Activated naive CD8-positive, alpha-beta T cell (primary cell): ENCODE data around the gene ANO1.
A peak's percentile ranks its signal among the peaks of the same experiment; 100 is the strongest.
"Not testable (repeated sequence)": the region's sequence is repeated elsewhere in the genome, so short reads cannot be mapped to it uniquely, and the experiment has no call there.

ENCODE experiments used
- H3K27ac Mint-ChIP-seq: one replicate; pipeline ENCODE4 v1.8.0; 2021; ENCODE audit warnings: mixed read lengths
- H3K27me3 Mint-ChIP-seq: one replicate; pipeline ENCODE4 v1.8.0; 2021; ENCODE audit warnings: mixed read lengths
- H3K36me3 Mint-ChIP-seq: one replicate; pipeline ENCODE4 v1.8.0; 2021; ENCODE audit warnings: mixed read lengths
- H3K4me1 Mint-ChIP-seq: one replicate; pipeline ENCODE4 v1.8.0; 2021; ENCODE audit warnings: low read depth, mixed read lengths
- H3K4me3 Mint-ChIP-seq: one replicate; pipeline ENCODE4 v1.8.0; 2021; ENCODE audit warnings: mild to moderate bottlenecking, mixed read lengths
- H3K9me3 Mint-ChIP-seq: one replicate; pipeline ENCODE4 v1.8.0; 2021; ENCODE audit warnings: low read depth, mixed read lengths

ANO1 gene

GRCh38 chr11:70206226-70206981 is 128.3 kb downstream of the ANO1 start:
- H3K9me3 Mint-ChIP-seq, result no peaks in the 10 kb centered on the region
- peak overlapping the region; percentile 97 for H3K4me3 Mint-ChIP-seq
- no peaks in the 10 kb centered on the region for H3K27me3 Mint-ChIP-seq
- peaks cover 59% of the 10 kb centered on the region for H3K4me1 Mint-ChIP-seq
- peaks cover 6% of the 10 kb centered on the region for H3K36me3 Mint-ChIP-seq
- peak overlapping the region; percentile 97 for H3K27ac Mint-ChIP-seq

DNA sequence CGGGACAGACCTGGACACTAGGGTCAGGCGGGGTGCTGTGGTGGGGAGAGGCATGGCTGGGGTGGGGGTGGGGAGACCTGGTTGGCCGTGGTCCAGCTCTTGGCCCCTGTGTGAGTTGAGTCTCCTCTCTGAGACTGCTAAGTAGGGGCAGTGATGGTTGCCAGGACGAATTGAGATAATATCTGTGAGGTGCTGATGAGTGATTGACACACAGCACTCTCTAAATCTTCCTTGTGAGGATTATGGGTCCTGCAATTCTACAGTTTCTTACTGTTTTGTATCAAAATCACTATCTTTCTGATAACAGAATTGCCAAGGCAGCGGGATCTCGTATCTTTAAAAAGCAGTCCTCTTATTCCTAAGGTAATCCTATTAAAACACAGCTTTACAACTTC is 128.9 kb downstream of the ANO1 start:
- Mint-ChIP-seq H3K9me3 (no peaks in the 10 kb centered on the region), H3K27me3 (no peaks in the 10 kb centered on the region), H3K4me1 (peaks cover 59% of the 10 kb centered on the region), H3K36me3 (peaks cover 6% of the 10 kb centered on the region), H3K27ac (no peak overlapping the region), H3K4me3 (no peak overlapping the region)

DNA sequence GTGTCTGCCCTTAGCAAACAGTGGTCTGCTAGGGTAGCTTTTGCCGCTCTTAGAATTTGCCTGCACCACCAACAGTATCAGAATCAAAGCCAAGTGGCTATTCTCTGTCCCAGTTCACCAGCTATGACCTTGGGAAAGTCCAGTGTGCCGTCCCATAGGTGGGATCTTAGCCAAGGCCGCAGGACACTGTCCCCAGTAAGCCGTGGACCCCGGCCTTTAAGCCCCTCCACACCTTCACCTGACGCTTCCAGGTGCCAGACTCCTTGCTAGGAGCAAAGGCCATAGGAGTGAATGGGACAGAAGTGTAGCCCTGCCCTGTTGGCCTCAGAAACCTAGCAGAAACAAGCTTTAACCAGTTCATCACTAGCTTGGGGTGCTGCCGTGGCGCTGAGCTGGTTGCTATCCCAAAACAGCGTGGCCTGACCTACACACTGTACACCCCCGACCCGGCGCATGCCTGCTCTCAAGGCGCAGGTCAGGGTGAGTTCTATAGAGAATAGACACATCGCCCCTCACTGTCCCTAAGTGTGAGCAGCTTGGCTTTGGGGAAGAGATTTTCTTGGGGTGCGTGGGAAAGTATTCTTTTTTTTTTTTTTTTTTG is 129.5 kb downstream of the ANO1 start:
- H3K9me3 Mint-ChIP-seq, result no peaks in the 10 kb centered on the region
- no peak overlapping the region for H3K4me3 Mint-ChIP-seq
- no peak overlapping the region for H3K27ac Mint-ChIP-seq
- peaks cover 6% of the 10 kb centered on the region for H3K36me3 Mint-ChIP-seq
- H3K4me1 Mint-ChIP-seq, result peaks cover 57% of the 10 kb centered on the region
- no peaks in the 10 kb centered on the region for H3K27me3 Mint-ChIP-seq

GRCh38 chr11:70209391-70209912 is 131.3 kb downstream of the ANO1 start:
- H3K27me3 Mint-ChIP-seq, result no peaks in the 10 kb centered on the region
- peak overlapping the region; percentile 48 for H3K27ac Mint-ChIP-seq
- peaks cover 52% of the 10 kb centered on the region for H3K4me1 Mint-ChIP-seq
- H3K36me3 Mint-ChIP-seq, result peaks cover 3% of the 10 kb centered on the region
- H3K9me3 Mint-ChIP-seq, result no peaks in the 10 kb centered on the region
- no peak overlapping the region for H3K4me3 Mint-ChIP-seq

DNA sequence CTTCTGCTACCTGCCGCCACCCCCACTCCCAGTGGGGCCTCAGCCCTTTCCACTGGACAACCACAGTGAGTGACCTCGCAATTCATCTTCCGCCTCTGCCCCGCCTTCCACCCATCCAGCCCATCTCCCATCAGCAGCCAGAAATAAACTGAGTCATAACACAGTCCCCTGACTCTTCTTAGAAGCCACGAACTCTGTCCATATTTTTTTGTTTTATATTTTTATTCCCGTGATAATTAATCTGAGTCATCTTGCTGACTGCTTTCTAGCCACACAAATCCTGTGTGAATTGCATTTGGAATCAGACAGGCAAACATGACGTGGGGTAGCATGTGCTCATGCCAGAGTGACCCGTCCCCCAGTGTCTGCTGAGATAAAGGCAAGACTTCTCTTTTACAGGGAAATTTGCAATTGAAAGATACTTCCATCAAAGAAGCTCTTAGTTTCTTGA is 132.0 kb downstream of the ANO1 start:
- no peaks in the 10 kb centered on the region for H3K9me3 Mint-ChIP-seq
- no peak overlapping the region for H3K4me3 Mint-ChIP-seq
- no peaks in the 10 kb centered on the region for H3K27me3 Mint-ChIP-seq
- no peaks in the 10 kb centered on the region for H3K36me3 Mint-ChIP-seq
- peaks cover 46% of the 10 kb centered on the region for H3K4me1 Mint-ChIP-seq
- peak overlapping the region; percentile 86 for H3K27ac Mint-ChIP-seq

DNA sequence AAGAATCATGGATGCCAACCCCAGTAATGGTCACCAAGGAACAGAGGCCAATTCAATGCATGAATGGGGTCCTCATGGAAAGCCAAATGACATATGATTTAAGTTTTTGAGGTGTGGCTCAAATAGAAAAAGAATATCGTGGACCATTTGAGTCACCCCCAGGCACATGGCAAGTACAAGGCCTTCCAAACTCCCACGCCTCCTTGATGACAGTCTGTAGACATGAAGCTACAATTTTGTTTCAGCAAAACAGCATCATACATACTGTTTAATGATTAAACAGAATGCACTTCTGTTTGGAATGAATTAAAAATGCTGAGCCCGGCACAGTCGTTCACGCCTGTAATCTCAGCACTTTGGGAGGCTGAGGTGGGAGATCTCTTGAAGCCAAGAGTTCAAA is 132.4 kb downstream of the ANO1 start:
- Mint-ChIP-seq H3K9me3 (no peaks in the 10 kb centered on the region), H3K27ac (peak overlapping the region; percentile 86), H3K4me3 (no peak overlapping the region), H3K27me3 (no peaks in the 10 kb centered on the region), H3K36me3 (no peaks in the 10 kb centered on the region), H3K4me1 (peaks cover 41% of the 10 kb centered on the region)

DNA sequence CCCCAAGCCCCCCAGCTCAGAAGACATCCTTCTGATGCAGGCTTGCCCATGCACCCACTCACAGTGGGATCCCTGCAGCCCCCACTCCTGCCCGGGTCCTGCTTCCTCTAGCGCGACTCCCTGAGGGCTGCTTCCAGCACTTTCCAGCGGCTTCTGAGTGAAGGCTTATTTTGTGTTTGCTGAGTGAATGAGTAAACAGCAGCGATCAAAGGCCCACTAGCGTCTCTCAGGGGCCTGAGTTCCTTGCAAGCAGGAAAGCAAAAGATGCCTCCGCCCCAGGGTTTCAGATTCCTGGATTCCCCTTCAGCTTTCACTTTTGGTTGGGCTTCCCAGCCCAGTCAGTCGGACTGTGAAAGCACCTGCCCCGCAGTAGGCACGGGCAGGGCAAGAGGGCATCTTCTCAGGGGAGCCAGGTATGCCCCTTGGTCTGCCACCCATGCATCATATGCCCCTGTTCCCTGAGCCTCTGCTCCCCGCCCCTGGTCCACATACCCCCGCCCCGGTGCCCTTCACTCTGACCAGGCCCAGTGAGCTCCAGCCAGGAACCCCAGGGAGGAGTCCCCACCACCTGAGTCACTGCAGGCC is 134.2 kb downstream of the ANO1 start:
- Mint-ChIP-seq H3K4me3 (no peak overlapping the region), H3K27ac (no peak overlapping the region), H3K4me1 (peaks cover 26% of the 10 kb centered on the region), H3K27me3 (no peaks in the 10 kb centered on the region), H3K36me3 (no peaks in the 10 kb centered on the region), H3K9me3 (no peaks in the 10 kb centered on the region)

DNA sequence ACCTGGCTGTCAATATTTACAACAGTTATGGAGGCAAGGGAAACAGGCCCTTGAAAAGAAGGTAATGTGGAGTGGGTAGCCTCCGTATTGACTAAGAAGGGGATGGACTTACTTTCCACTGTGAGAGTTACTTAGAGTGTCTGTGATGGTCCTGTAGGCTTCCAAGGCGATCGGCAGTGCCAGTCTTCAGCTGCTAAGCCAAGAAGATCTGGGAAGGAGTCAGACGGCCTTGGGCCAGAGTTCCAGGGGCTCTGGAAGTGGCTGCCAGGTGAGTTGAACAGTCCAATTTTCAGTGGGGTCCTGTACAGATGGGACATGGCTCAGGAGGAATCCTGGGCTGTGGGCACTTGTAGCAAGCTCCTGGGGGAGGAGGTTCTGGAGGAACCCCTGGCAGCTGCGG is 139.3 kb downstream of the ANO1 start:
- H3K4me1 Mint-ChIP-seq, result not testable (repeated sequence)

GRCh38 chr11:70218076-70218475 is 140.0 kb downstream of the ANO1 start:
- not testable (repeated sequence) for H3K9me3 Mint-ChIP-seq, H3K27ac Mint-ChIP-seq, H3K36me3 Mint-ChIP-seq, H3K4me3 Mint-ChIP-seq, H3K27me3 Mint-ChIP-seq, H3K4me1 Mint-ChIP-seq

More for the DNA sequence above, 139.3 kb downstream of the ANO1 start:
- not testable (repeated sequence) for H3K36me3 Mint-ChIP-seq, H3K27me3 Mint-ChIP-seq, H3K4me3 Mint-ChIP-seq, H3K27ac Mint-ChIP-seq, H3K9me3 Mint-ChIP-seq

- no peaks in the 10 kb centered on the region for H3K36me3 Mint-ChIP-seq
- no peak overlapping the region for H3K27ac Mint-ChIP-seq
- H3K9me3 Mint-ChIP-seq, result no peaks in the 10 kb centered on the region
- peaks cover 9% of the 10 kb centered on the region for H3K27me3 Mint-ChIP-seq
- no peaks in the 10 kb centered on the region for H3K4me1 Mint-ChIP-seq
- H3K4me3 Mint-ChIP-seq, result no peak overlapping the region
Observed at GRCh38 chr11:70220136-70220535, 142.0 kb downstream of the ANO1 start.

GRCh38 chr11:70220920-70221319 is 142.8 kb downstream of the ANO1 start:
- Mint-ChIP-seq H3K9me3 (no peaks in the 10 kb centered on the region), H3K4me1 (no peaks in the 10 kb centered on the region), H3K27ac (no peak overlapping the region), H3K4me3 (no peak overlapping the region), H3K27me3 (peaks cover 9% of the 10 kb centered on the region), H3K36me3 (no peaks in the 10 kb centered on the region)

GRCh38 chr11:70225681-70226177 is 147.6 kb downstream of the ANO1 start:
- H3K27me3 Mint-ChIP-seq, result no peaks in the 10 kb centered on the region
- H3K4me3 Mint-ChIP-seq, result no peak overlapping the region
- H3K27ac Mint-ChIP-seq, result no peak overlapping the region
- H3K9me3 Mint-ChIP-seq, result no peaks in the 10 kb centered on the region
- H3K36me3 Mint-ChIP-seq, result no peaks in the 10 kb centered on the region
- H3K4me1 Mint-ChIP-seq, result no peaks in the 10 kb centered on the region

DNA sequence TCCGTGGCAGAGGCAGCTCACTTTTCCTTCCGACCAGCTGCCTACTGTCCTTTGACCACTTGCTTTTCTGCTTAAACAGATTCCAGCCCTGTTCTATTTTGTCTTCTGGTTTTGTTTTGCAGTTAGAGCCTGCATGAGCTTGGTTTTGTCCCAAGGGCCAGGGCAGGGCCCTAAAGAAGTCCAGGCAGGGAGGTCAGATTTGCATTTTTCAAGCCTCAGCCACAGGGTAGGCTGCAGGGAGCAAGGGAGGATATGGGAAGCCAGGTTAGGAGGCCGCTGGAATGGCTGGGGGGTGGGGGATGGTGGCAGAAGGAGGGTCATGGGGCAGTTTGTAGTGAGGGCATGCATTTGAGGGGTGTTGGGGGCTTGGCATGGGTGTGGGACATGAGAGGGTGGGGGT is 148.1 kb downstream of the ANO1 start:
- Mint-ChIP-seq H3K4me3 (no peak overlapping the region), H3K36me3 (no peaks in the 10 kb centered on the region), H3K27me3 (no peaks in the 10 kb centered on the region), H3K27ac (no peak overlapping the region), H3K9me3 (no peaks in the 10 kb centered on the region), H3K4me1 (no peaks in the 10 kb centered on the region)

DNA sequence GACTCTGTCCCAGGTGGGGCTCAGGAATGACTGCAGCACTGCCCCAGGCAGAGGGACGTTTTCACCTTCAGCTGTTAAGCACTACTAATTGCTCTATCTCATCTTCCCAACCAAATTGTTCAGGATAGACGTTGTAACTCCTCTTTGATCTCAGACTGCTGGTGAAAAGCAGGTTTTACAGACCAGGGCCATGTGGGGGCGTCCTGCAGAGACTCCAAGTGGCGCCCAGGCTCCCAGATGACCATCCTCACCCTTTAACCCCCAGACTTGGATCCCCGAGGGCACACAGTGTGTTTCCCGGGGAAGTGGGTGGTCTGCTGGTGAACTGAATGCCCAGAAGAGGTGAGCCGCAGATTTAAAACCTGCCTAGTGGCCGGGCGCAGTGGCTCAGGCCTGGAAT is 148.8 kb downstream of the ANO1 start:
- Mint-ChIP-seq H3K27me3 (no peaks in the 10 kb centered on the region), H3K4me3 (no peak overlapping the region), H3K9me3 (no peaks in the 10 kb centered on the region), H3K36me3 (no peaks in the 10 kb centered on the region), H3K27ac (no peak overlapping the region), H3K4me1 (no peaks in the 10 kb centered on the region)

DNA sequence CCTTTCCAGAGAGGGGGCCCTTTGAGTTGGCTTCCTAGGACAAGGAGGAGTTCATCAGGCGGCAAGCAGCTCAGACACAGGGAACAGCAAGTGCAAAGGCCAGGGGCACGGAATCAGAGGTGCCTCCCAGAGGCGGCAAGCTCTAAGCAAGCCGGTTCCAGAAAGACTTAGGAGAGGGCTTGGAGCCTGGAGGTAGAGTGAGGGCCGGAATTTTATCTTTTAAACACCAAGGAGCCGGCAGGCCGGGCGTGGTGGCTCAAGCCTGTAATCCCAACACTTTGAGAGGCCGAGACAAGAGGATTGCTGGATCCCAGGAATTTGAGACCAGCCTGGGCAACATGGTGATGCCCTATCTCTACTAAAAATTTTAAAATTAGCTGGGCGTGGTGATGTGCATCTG is 151.6 kb downstream of the ANO1 start:
- Mint-ChIP-seq H3K27me3 (peaks cover 1% of the 10 kb centered on the region), H3K9me3 (no peaks in the 10 kb centered on the region), H3K4me3 (no peak overlapping the region), H3K4me1 (no peaks in the 10 kb centered on the region), H3K36me3 (no peaks in the 10 kb centered on the region), H3K27ac (no peak overlapping the region)
